GM06990 (cell line): ENCODE results near the gene KIF5C.

ENCODE experiments used
- DNase-seq: peaks from one replicate; pipeline ENCODE4 v3.0.0-alpha.2; 2011; ENCODE audit not compliant: insufficient read length; ENCODE audit errors: extremely low read depth
- H3K27me3 ChIP-seq: replicated peaks from 2 replicates; pipeline ENCODE4 v1.6.0; 2011; ENCODE audit warnings: low read length; ENCODE audit not compliant: control insufficient read depth, insufficient read depth
- H3K36me3 ChIP-seq: 2 replicates; pipeline ENCODE4 v1.5.1; 2011; ENCODE audit warnings: low read length; ENCODE audit not compliant: control insufficient read depth, insufficient read depth
- H3K4me3 ChIP-seq: replicated peaks from 2 replicates; pipeline ENCODE4 v1.5.1; 2011; ENCODE audit warnings: low read depth, mild to moderate bottlenecking, control low read depth, low read length
- CTCF ChIP-seq: IDR thresholded peaks from 2 replicates; pipeline ENCODE4 v1.5.1; 2011; ENCODE audit warnings: low read length, control low read depth, mild to moderate bottlenecking, inconsistent platforms; ENCODE audit not compliant: insufficient read depth, poor library complexity, severe bottlenecking

Gene KIF5C

GRCh38 chr2:149028377-149028776 lies 153.3 kb downstream of the KIF5C start:
- no peaks in the 10 kb centered on the region for H3K36me3 ChIP-seq
- H3K4me3 ChIP-seq, result no peak overlapping the region
- H3K27me3 ChIP-seq, result no peaks in the 10 kb centered on the region
- no peak for DNase-seq
- TF ChIP-seq CTCF, result no peak

DNA sequence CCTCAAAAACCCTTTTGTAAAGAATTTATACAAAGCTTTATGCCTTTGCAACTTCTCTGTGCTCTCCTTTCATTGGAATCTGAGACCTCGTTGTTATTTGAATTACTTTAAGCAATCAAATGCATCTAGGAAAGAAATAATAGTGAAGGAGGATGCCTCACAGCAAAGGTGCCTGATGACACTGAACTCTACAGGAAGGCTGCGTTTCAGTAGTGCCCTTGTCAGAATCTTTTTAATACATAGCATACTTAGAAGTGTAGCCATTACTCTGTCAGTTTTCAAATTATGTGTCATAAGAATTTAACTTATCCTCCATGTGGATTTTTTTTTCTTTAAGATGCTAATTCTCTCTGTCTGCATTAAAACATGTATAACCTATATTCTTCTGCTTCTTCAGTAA lies 153.9 kb downstream of the KIF5C start:
- no peak for DNase-seq
- Histone ChIP-seq H3K36me3 (no peaks in the 10 kb centered on the region), H3K27me3 (no peaks in the 10 kb centered on the region), H3K4me3 (no peak overlapping the region)
- TF ChIP-seq CTCF, result no peak

- TF ChIP-seq CTCF, result no peak
- H3K36me3 ChIP-seq, result no peaks in the 10 kb centered on the region
- H3K4me3 ChIP-seq, result no peak overlapping the region
- no peak for DNase-seq
- H3K27me3 ChIP-seq, result no peaks in the 10 kb centered on the region
Measured at GRCh38 chr2:149029307-149029965, 154.4 kb downstream of the KIF5C start.

GRCh38 chr2:149031396-149031795 lies 156.4 kb downstream of the KIF5C start:
- TF ChIP-seq CTCF, result no peak
- Histone ChIP-seq H3K36me3 (no peaks in the 10 kb centered on the region), H3K27me3 (no peaks in the 10 kb centered on the region), H3K4me3 (no peak overlapping the region)
- DNase-seq, result no peak

- no peaks in the 10 kb centered on the region for H3K27me3 ChIP-seq
- no peaks in the 10 kb centered on the region for H3K36me3 ChIP-seq
- H3K4me3 ChIP-seq, result no peak overlapping the region
- TF ChIP-seq CTCF, result no peak
- DNase-seq, result no peak
Measured at GRCh38 chr2:149033716-149034115, 158.7 kb downstream of the KIF5C start.

DNA sequence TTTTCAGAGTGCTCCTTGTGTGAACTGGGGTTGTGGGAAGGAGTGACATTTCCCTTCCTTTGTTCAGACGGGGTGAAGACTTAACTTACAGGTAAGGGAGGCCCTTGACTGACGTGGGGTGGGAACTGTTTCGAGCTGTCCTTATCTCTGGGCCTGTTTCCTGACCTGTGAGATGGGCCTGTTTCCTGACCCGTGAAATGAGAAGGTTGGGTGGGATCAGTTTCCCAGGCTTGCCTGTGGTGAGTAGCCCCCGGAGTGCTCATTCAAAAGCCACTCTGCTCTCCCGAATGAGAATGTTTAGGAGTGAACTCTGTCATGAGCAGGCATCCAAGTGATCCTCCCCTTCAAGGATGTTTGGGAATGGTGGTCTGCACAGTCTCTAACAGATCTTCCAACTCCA lies 159.4 kb downstream of the KIF5C start:
- Histone ChIP-seq H3K27me3 (no peaks in the 10 kb centered on the region), H3K36me3 (no peaks in the 10 kb centered on the region), H3K4me3 (no peak overlapping the region)
- DNase-seq, result no peak
- TF ChIP-seq CTCF, result no peak
